ENCODE data around the gene MX1.

Gene MX1

DNA sequence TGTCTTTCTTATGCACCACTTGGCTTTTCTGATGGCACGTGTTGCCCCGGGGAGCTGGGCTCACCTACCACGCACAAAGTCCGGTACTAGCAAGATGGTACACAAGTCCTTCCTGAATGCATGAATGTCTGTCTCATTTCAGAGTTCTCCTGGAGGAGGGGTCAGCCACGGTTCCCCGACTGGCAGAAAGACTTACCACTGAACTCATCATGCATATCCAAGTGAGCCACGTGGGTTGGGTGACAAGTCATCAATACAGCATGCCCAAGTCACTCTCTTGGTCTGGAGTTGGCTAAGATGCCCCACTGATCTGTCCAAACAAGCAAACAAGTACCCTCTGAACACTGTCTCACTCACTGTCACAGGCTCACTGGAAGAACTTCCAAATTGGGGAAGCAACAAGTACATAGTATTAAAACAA is 28.6 kb upstream of the MX1 start:
- no peak overlapping the region for H3K27ac ChIP-seq (ENCODE audit: low read length)
- H3K4me3 ChIP-seq (ENCODE audit: low read depth in 1 of 2, low read length in 2 of 2) = no peak overlapping the region
- no peaks in the 10 kb centered on the region for H3K4me1 ChIP-seq (ENCODE audit: control insufficient read depth in 1 of 2, insufficient read depth in 2 of 2, low read length in 2 of 2)
- no peaks in the 10 kb centered on the region for H3K27me3 ChIP-seq (ENCODE audit: low read depth, low read length)
- no peaks in the 10 kb centered on the region for H3K9me3 ChIP-seq (ENCODE audit: control insufficient read depth in 1 of 2, low read length in 2 of 2)
- peaks cover 9 to 29% of the 10 kb centered on the region in 2 donors for H3K36me3 ChIP-seq (ENCODE audit: control insufficient read depth in 1 of 2, insufficient read depth in 2 of 2, low read length in 2 of 2)

DNA sequence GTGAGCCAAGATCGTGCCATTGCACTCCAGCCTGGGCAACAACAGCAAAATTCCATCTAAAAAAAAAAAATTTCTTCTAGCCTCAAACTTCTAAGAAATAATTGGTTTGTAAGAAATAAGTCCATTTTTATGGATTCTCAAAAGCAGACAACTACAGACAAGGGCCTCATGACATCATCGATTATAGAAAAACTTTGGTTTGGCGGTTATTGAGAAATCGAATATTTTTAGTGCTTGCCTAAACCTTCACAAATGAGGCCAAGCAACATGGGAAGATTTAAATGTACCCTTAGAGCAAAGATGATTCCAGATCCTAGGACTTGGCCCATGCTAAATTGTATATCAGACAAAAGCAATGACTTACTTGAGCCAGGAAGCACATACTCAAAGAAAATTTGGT is 27.8 kb upstream of the MX1 start:
- Histone ChIP-seq H3K4me1 (ENCODE audit: control insufficient read depth in 1 of 2, insufficient read depth in 2 of 2, low read length in 2 of 2) (no peaks in the 10 kb centered on the region), H3K27ac (ENCODE audit: low read length) (no peak overlapping the region), H3K27me3 (ENCODE audit: low read depth, low read length) (no peaks in the 10 kb centered on the region), H3K4me3 (ENCODE audit: low read depth in 1 of 2, low read length in 2 of 2) (no peak overlapping the region), H3K36me3 (ENCODE audit: control insufficient read depth in 1 of 2, insufficient read depth in 2 of 2, low read length in 2 of 2) (peaks cover 9 to 33% of the 10 kb centered on the region in 2 donors), H3K9me3 (ENCODE audit: control insufficient read depth in 1 of 2, low read length in 2 of 2) (no peaks in the 10 kb centered on the region)

DNA sequence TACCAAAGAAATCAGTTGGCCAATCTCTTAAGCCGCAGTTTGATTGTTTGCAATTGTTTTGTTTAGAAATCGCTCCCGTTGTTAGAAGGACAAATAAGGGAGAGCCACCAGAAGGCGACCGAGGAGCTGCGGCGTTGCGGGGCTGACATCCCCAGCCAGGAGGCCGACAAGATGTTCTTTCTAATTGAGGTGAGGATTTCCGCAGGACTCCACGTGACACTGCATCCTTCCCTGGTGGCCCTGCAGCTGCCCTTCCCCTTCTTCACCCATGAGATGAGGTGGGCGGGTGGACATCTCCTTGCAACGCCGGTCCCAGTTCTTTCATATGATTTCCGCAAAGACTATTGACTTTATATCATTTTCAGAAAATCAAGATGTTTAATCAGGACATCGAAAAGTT is 27.2 kb upstream of the MX1 start:
- no peak overlapping the region for H3K4me3 ChIP-seq (ENCODE audit: low read depth in 1 of 2, low read length in 2 of 2)
- no peaks in the 10 kb centered on the region for H3K27me3 ChIP-seq (ENCODE audit: low read depth, low read length)
- H3K36me3 ChIP-seq (ENCODE audit: control insufficient read depth in 1 of 2, insufficient read depth in 2 of 2, low read length in 2 of 2) = peaks cover 9 to 33% of the 10 kb centered on the region in 2 donors
- H3K9me3 ChIP-seq (ENCODE audit: control insufficient read depth in 1 of 2, low read length in 2 of 2) = no peaks in the 10 kb centered on the region
- H3K4me1 ChIP-seq (ENCODE audit: control insufficient read depth in 1 of 2, insufficient read depth in 2 of 2, low read length in 2 of 2) = no peaks in the 10 kb centered on the region
- no peak overlapping the region for H3K27ac ChIP-seq (ENCODE audit: low read length)

DNA sequence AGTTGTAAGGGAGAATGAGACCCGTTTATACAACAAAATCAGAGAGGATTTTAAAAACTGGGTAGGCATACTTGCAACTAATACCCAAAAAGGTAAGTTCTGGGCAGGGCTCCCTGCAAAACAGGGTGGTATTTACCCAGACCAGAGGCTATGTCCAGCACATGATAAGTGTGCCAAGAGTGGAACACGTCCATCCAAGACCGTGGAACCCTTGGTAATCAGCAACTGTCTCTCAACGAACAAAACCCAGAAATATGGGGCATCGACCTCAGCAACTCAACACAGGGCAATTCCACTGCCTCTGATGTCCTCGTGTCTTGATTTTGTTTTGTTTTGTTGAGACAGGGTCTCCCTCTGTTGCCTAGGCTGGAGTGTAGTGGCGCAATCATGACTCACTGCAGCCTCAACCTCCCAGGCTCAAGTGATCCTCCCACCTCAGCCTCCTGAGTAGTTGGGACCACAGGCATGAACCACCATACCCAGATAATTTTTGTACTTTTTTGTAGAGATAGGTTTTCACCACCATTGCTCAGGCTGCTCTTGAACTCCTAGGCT is 26.7 kb upstream of the MX1 start:
- no peak overlapping the region for H3K4me3 ChIP-seq (ENCODE audit: low read depth in 1 of 2, low read length in 2 of 2)
- H3K9me3 ChIP-seq (ENCODE audit: control insufficient read depth in 1 of 2, low read length in 2 of 2) = no peaks in the 10 kb centered on the region
- no peaks in the 10 kb centered on the region for H3K4me1 ChIP-seq (ENCODE audit: control insufficient read depth in 1 of 2, insufficient read depth in 2 of 2, low read length in 2 of 2)
- H3K36me3 ChIP-seq (ENCODE audit: control insufficient read depth in 1 of 2, insufficient read depth in 2 of 2, low read length in 2 of 2) = peaks cover 9 to 36% of the 10 kb centered on the region in 2 donors
- no peak overlapping the region for H3K27ac ChIP-seq (ENCODE audit: low read length)
- no peaks in the 10 kb centered on the region for H3K27me3 ChIP-seq (ENCODE audit: low read depth, low read length)

DNA sequence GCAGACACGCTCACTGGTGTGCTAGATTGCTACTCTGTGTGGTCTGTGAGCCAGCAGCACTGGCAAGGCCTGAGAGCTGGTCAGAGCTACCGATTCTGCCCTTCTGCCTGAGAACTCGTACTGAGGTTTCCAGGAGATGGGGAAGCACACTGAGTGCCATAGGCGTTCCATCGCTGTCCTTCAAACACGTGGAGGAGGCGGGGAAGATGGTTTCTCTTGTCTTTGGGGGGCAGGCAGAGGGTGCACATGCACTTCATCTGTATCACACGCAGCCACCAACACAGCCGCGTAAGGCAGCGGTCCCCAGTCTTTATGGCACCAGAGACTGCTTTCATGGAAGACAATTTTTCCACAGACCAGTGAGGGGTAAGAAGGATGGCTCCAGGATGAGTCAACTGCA is 23.8 kb upstream of the MX1 start:
- Histone ChIP-seq H3K36me3 (ENCODE audit: control insufficient read depth in 1 of 2, insufficient read depth in 2 of 2, low read length in 2 of 2) (peaks cover 9 to 35% of the 10 kb centered on the region in 2 donors), H3K27ac (ENCODE audit: low read length) (no peak overlapping the region)

DNA sequence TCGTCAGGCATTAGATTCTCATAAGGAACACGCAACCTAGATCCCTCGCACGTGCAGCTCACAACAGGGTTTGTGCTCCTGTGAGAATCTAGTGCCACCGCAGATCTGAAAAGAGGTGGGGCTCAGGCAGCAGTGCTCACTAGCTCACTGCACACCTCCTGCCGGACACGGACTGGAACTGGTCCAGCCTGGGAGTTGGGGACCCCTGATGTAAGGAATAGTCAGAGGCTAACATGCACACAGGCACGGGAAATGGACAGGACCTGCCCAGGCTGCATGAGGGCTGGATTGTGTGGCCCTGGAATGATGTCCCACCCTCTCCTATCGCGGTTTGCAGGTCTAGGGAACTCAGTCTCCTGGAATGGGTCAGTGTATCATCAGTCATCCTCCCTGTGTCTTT is 23.2 kb upstream of the MX1 start:
- Histone ChIP-seq H3K36me3 (ENCODE audit: control insufficient read depth in 1 of 2, insufficient read depth in 2 of 2, low read length in 2 of 2) (peaks cover 9 to 34% of the 10 kb centered on the region in 2 donors), H3K27ac (ENCODE audit: low read length) (no peak overlapping the region)

More for the DNA sequence above, 23.8 kb upstream of the MX1 start:
- Histone ChIP-seq H3K4me3 (ENCODE audit: low read depth in 1 of 2, low read length in 2 of 2) (no peak overlapping the region), H3K4me1 (ENCODE audit: control insufficient read depth in 1 of 2, insufficient read depth in 2 of 2, low read length in 2 of 2) (no peaks in the 10 kb centered on the region), H3K27me3 (ENCODE audit: low read depth, low read length) (no peaks in the 10 kb centered on the region), H3K9me3 (ENCODE audit: control insufficient read depth in 1 of 2, low read length in 2 of 2) (no peaks in the 10 kb centered on the region)

DNA sequence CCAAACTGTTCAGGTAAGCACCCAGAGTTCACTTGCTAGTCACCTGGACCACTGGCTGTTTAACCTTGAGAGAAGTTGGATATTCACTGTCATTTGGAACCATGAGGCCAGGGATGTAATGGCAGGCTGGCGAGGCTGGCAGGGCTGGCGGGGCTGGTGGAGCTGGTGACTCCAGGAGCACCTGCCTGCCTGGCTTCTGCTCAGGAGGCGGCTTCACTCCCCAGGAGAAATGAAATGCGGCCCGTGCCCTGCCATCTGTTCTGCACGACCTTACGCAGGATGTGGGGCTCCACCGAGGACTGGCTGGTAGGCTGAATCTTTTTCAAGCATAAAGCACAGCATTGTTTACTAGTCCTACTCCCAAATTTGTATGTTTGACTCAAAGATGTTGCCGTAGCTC is 22.7 kb upstream of the MX1 start:
- H3K4me1 ChIP-seq (ENCODE audit: control insufficient read depth in 1 of 2, insufficient read depth in 2 of 2, low read length in 2 of 2) = no peaks in the 10 kb centered on the region
- no peaks in the 10 kb centered on the region for H3K27me3 ChIP-seq (ENCODE audit: low read depth, low read length)
- H3K9me3 ChIP-seq (ENCODE audit: control insufficient read depth in 1 of 2, low read length in 2 of 2) = no peaks in the 10 kb centered on the region
- no peak overlapping the region for H3K27ac ChIP-seq (ENCODE audit: low read length)
- H3K4me3 ChIP-seq (ENCODE audit: low read depth in 1 of 2, low read length in 2 of 2) = no peak overlapping the region
- peaks cover 9 to 39% of the 10 kb centered on the region in 2 donors for H3K36me3 ChIP-seq (ENCODE audit: control insufficient read depth in 1 of 2, insufficient read depth in 2 of 2, low read length in 2 of 2)

More for the DNA sequence above, 23.2 kb upstream of the MX1 start:
- no peaks in the 10 kb centered on the region for H3K9me3 ChIP-seq (ENCODE audit: control insufficient read depth in 1 of 2, low read length in 2 of 2)
- H3K4me1 ChIP-seq (ENCODE audit: control insufficient read depth in 1 of 2, insufficient read depth in 2 of 2, low read length in 2 of 2) = no peaks in the 10 kb centered on the region
- H3K27me3 ChIP-seq (ENCODE audit: low read depth, low read length) = no peaks in the 10 kb centered on the region
- H3K4me3 ChIP-seq (ENCODE audit: low read depth in 1 of 2, low read length in 2 of 2) = no peak overlapping the region

DNA sequence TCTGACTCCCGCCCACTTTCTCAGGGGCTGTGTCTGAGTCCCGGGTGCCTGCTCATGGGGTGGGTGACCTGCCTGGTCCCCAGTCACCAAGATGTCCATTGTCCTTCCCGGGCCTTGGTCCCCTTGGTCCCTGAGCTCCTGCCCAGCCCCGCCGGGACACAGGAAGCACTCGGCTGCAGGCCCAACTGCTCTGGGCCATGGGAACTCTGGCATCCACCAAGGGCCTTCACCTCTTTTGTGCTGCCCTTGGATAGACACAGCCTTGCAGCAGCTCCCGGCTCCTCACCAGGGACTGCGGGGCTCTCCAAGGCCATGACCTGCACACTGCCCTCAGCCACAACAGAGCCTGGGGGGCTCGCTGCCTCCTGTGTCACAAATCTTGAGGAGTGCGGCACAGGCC is 22.1 kb upstream of the MX1 start:
- Histone ChIP-seq H3K4me3 (ENCODE audit: low read depth in 1 of 2, low read length in 2 of 2) (no peak overlapping the region), H3K27ac (ENCODE audit: low read length) (no peak overlapping the region), H3K27me3 (ENCODE audit: low read depth, low read length) (no peaks in the 10 kb centered on the region), H3K36me3 (ENCODE audit: control insufficient read depth in 1 of 2, insufficient read depth in 2 of 2, low read length in 2 of 2) (peaks cover 12 to 40% of the 10 kb centered on the region in 2 donors), H3K9me3 (ENCODE audit: control insufficient read depth in 1 of 2, low read length in 2 of 2) (no peaks in the 10 kb centered on the region), H3K4me1 (ENCODE audit: control insufficient read depth in 1 of 2, insufficient read depth in 2 of 2, low read length in 2 of 2) (no peaks in the 10 kb centered on the region)

DNA sequence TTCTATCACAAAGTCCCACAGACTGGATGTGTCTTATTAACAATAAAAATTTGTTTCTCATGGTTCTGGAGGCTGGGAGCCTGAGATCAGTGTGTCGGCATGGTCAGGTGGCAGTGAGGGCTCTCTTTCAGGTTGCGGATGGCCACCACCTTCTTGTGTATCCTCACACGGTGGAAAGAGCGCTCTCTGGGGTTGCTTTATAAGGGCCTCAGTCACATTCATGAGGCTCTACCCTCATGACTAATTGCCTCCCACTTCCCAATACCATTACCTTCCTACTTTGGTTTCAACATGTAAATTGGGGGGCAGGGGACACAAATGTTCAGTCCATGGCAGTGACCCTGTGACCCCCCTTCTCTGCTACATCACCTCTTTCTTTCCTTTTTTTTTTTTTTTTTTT is 20.7 kb upstream of the MX1 start:
- no peaks in the 10 kb centered on the region for H3K4me1 ChIP-seq (ENCODE audit: control insufficient read depth in 1 of 2, insufficient read depth in 2 of 2, low read length in 2 of 2)
- peaks cover 14 to 31% of the 10 kb centered on the region in 2 donors for H3K36me3 ChIP-seq (ENCODE audit: control insufficient read depth in 1 of 2, insufficient read depth in 2 of 2, low read length in 2 of 2)
- H3K27ac ChIP-seq (ENCODE audit: low read length) = no peak overlapping the region
- no peaks in the 10 kb centered on the region for H3K27me3 ChIP-seq (ENCODE audit: low read depth, low read length)
- H3K9me3 ChIP-seq (ENCODE audit: control insufficient read depth in 1 of 2, low read length in 2 of 2) = no peaks in the 10 kb centered on the region
- H3K4me3 ChIP-seq (ENCODE audit: low read depth in 1 of 2, low read length in 2 of 2) = no peak overlapping the region

DNA sequence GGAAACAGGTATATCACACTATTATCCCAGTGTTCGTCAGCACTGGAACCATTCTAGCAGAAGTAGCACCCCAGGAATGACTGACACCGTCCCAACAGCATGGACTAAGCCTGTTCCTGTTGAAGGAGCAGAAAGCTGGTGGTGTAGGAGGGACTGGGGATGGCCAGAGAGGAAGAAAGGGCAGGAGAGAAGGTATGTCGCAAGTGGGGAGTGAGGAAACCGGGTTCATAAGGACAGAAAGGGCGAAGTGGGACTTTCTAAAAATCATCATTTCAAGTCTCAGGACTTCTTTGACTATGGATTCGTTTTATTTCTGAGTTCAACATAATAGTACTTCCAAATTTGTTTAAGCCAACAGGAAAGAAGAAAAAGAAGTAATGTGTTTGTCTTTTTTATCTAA is 19.7 kb upstream of the MX1 start:
- Histone ChIP-seq H3K36me3 (ENCODE audit: control insufficient read depth in 1 of 2, insufficient read depth in 2 of 2, low read length in 2 of 2) (peaks cover 14 to 31% of the 10 kb centered on the region in 2 donors), H3K4me1 (ENCODE audit: control insufficient read depth in 1 of 2, insufficient read depth in 2 of 2, low read length in 2 of 2) (no peaks in the 10 kb centered on the region), H3K27me3 (ENCODE audit: low read depth, low read length) (no peaks in the 10 kb centered on the region), H3K4me3 (ENCODE audit: low read depth in 1 of 2, low read length in 2 of 2) (no peak overlapping the region), H3K9me3 (ENCODE audit: control insufficient read depth in 1 of 2, low read length in 2 of 2) (no peaks in the 10 kb centered on the region), H3K27ac (ENCODE audit: low read length) (no peak overlapping the region)

DNA sequence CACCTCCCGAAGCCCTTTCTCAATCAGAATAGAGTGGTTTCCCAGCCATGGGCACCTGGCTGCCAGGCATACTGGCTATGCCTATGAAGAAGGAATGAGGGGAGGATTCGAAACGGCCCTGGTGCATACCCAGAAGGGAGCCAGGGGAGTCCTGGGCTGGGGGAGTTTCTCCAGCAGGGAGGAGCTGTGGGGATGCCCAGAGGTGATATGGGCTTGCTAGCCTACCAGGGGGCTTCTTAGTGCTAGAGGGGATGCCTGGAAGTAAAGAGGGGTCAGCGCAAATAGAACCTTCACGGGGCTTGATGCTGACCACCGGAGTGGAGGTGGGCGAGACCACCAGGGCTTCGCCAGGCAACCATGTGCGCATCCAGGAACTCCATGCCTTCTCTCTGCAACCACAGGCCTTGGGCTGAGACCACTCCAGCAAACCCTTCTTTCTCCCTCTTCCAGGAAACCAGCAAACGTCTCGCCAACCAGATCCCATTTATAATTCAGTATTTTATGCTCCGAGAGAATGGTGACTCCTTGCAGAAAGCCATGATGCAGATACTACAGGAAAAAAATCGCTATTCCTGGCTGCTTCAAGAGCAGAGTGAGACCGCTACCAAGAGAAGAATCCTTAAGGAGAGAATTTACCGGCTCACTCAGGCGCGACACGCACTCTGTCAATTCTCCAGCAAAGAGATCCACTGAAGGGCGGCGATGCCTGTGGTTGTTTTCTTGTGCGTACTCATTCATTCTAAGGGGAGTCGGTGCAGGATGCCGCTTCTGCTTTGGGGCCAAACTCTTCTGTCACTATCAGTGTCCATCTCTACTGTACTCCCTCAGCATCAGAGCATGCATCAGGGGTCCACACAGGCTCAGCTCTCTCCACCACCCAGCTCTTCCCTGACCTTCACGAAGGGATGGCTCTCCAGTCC is 18.2 kb upstream of the MX1 start:
- Histone ChIP-seq H3K27ac (ENCODE audit: low read length) (no peak overlapping the region), H3K9me3 (ENCODE audit: control insufficient read depth in 1 of 2, low read length in 2 of 2) (no peaks in the 10 kb centered on the region), H3K4me1 (ENCODE audit: control insufficient read depth in 1 of 2, insufficient read depth in 2 of 2, low read length in 2 of 2) (no peaks in the 10 kb centered on the region), H3K27me3 (ENCODE audit: low read depth, low read length) (no peaks in the 10 kb centered on the region), H3K36me3 (ENCODE audit: control insufficient read depth in 1 of 2, insufficient read depth in 2 of 2, low read length in 2 of 2) (peaks cover 9 to 22% of the 10 kb centered on the region in 2 donors), H3K4me3 (ENCODE audit: low read depth in 1 of 2, low read length in 2 of 2) (no peak overlapping the region)

Data from muscle layer of duodenum (tissue), 2 donors.